ENCODE measurements around the gene SSBP3.
"Not testable (repeated sequence)": the region's sequence is repeated elsewhere in the genome, so short reads cannot be mapped to it uniquely, and the experiment has no call there.

- TF ChIP-seq, protein P1, sequence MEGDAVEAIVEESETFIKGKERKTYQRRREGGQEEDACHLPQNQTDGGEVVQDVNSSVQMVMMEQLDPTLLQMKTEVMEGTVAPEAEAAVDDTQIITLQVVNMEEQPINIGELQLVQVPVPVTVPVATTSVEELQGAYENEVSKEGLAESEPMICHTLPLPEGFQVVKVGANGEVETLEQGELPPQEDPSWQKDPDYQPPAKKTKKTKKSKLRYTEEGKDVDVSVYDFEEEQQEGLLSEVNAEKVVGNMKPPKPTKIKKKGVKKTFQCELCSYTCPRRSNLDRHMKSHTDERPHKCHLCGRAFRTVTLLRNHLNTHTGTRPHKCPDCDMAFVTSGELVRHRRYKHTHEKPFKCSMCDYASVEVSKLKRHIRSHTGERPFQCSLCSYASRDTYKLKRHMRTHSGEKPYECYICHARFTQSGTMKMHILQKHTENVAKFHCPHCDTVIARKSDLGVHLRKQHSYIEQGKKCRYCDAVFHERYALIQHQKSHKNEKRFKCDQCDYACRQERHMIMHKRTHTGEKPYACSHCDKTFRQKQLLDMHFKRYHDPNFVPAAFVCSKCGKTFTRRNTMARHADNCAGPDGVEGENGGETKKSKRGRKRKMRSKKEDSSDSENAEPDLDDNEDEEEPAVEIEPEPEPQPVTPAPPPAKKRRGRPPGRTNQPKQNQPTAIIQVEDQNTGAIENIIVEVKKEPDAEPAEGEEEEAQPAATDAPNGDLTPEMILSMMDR (IDR thresholded peaks at IDR 0.05): not testable (repeated sequence)
- not testable (repeated sequence) for TF ChIP-seq POLR2A (IDR thresholded peaks at IDR 0.05)
Measured at GRCh38 chr1:54418598-54418997, 12.4 kb upstream of the SSBP3 start.

Measured in tibial nerve (tissue), 3 donors.